Cardiac ventricle fibroblast (primary cell): ENCODE results near the gene SPACA7. TPM values are rescaled to one million over a fixed set of nuclear protein-coding genes. Genes with fewer than 3 reads are reported as not detected.

Experiments
- total RNA-seq: library from RNA; depleted of rRNA; stranded (reverse); fragments of >200 nt; gene quantifications from 2 replicates; pipeline ENCODE4 v1.2.3, GENCODE V29; 2015

Gene SPACA7
- not detected in 2 replicates for total RNA-seq

GRCh38 chr13:112376050-112376681 lies at the start of gene SPACA7:
TSS of gene SPACA7 (plus strand) at chr13:112376355. CDS start at chr13:112376386, 31 bp downstream.

Other genes starting within 250 kb of the SPACA7 start
- gene TUBGCP3, start 211.8 kb downstream of the SPACA7 start, total RNA-seq, result 13.4 and 16.0 TPM in 2 replicates